Stimulated activated CD4-positive, alpha-beta T cell treated with anti-CD3 and anti-CD28 coated beads, Interleukin-1b, Interleukin-23, amount 100 ng/mL, for 1 hour (primary cell): ENCODE results near the gene POLR1D.
"Not testable (repeated sequence)": the region's sequence is repeated elsewhere in the genome, so short reads cannot be mapped to it uniquely, and the experiment has no call there.

Experiments used
- DNase-seq, 2 donors: peaks; one replicate each; pipeline ENCODE4 v3.0.0-alpha.2; 2020; ENCODE audit warnings: low read depth in 2 of 2

POLR1D gene

DNA sequence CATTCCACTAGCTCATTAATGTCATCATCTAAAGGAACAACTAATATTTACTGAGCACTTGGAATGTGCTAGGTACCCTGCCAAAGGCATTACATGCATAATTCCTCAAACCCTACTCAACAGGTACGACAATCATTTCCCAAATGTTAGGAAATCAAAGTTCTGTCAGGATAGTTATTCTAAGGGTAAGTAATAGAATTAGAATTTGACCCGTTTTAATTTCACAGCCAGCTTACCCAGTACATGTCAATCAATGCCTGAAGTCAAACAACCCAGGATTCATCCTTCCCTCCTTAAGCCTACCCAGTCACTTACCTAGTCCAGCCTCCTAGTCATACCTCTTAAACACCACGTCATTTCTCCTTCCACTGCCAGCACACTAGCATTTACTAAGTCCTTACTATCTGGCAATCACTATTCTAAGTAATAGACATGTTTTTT is 3.8 kb upstream of the POLR1D start:
- no peak for DNase-seq

DNA sequence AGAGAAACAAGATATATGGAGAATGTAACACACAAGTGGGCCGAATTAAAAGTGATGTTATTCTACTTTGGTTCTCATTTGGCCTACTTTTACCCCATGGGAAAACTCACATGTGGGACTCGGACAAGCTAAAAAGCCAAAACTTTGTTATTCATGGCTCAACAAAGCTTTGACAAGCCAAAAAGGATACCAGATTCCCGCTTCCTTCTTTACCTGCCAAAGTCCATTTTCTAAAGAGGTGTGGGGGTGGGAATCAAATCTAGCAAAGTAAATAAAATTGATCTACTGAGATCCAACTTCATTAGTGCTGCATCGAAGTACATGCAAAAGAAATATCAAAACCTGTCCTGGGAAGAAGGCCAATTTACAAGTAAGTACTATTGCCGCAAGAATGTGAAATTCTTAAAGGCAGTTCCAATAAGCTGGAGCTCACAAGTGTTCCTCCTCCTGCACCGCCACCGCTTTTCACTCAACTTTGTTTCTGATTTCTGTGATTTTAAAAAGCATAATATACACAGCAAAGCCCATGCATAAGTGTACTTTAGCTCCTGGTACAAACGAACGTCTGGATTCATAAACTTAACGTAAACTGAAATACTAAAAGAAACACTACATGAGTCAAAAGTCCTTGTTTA is 2.5 kb upstream of the POLR1D start:
- DNase-seq: no peak

- DNase-seq: peak in 1 of 2 donors; percentile 3
These were observed 1.8 kb upstream of the POLR1D start for GRCh38 chr13:27619728-27620376.

DNA sequence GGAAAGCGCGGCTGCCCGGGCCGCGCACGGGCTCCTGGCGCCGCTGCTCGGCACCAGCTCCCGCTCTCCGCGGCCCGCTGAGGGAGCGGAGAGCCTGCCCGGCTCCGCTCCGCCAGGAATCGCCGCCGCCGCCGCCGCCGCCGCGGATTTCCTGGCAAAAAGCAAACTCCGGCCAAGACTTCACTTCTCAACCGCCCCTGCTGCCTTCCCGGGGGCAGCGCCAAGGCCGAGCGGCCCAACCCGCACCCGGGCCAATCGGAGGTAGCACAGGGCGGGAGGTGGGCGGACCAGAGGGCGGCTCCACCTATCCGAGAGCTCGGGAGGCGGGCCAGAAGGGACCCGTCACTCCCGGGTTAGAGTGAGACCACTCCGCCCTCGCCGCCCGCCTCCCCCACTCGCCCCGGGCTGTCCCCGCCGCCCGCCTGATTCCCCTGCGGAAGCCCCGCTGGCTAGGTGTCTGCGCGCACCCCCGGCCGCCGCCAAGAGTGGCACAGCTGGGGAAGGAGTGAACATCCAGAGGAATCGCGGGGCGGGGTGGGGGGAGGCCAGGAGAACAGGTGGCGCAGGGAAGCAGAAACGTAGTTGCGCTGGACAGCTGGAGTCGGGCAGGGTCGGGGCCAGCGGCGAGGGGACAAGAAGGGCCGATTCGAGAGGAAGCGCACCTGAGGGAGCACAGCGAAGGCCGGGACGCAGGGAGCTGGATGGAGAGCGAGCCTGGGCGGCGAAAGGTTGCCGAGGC is 1.1 kb upstream of the POLR1D start, which contains the start of gene LNX2:
Gene LNX2 (minus strand): TSS at position 153 of the 739 bp plus-strand sequence. CDS start 38,826 bp downstream, outside the sequence.
- peak; percentile 84 to 94 for DNase-seq

GRCh38 chr13:27621116-27621365 is 651 bp upstream of the POLR1D start:
- DNase-seq: no peak

- DNase-seq: no peak
These were observed 569 bp downstream of the POLR1D start for GRCh38 chr13:27622102-27622820.

- DNase-seq: no peak
These were observed 1.2 kb downstream of the POLR1D start for GRCh38 chr13:27622881-27623280.

DNA sequence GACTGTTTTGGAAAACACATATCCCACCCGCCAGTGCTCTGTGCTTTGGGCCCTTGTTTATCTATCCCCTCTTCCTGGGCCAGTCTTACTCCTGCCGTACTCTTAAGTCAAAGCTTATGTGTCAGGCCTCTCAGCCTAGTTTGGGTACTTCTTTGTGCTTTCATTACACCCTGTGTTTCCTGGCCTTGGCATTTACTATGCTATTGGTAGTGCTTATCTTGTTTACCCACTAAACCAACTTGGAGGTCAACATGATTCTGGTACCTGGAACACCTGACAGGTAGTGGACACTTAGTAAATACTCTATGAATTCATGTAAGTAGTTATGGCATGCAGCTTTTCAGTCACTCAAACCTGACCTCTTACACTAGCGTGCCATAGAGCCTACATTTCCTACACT is 2.4 kb downstream of the POLR1D start:
- no peak for DNase-seq

DNA sequence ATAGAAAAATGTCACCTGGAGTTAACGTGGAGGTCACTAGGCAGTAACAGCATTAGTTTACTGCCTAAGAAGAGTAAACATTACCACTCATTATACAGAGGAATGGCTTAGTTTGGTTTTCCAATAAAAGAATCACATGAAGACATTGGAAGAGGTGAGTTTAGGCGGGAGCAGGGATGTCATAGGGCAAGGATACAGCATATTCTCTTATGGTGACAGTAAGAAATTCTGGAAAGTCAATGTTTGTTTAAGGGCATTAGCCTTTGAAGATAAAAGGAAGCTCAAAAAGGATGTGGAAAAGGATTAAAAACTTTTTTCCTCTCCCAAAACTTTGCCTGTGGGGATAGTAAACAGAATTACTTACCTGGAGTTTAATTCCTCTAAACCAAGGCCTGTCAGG is 4.1 kb downstream of the POLR1D start:
- no peak for DNase-seq

DNA sequence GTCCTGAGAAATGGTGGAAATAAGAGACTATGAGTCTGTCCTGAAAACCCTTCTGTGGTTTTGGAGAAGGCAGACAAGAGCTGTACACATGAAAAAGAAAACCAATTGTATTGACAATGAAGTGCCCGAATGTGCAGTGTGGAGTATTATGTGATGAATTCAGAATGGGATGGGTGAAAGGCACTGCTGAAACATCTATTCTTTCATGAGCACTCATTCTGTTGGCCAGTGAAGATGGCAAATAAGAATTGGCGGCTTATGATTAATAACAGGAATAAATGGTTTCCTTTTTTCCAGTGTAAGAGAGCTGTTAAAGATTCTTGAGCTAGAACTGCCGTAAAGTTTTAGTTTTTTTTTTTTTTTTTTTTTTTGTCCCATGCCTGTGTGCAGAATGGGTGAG is 5.7 kb downstream of the POLR1D start:
- DNase-seq: no peak

- DNase-seq: no peak
These were observed 6.4 kb downstream of the POLR1D start for GRCh38 chr13:27628081-27628480.

DNA sequence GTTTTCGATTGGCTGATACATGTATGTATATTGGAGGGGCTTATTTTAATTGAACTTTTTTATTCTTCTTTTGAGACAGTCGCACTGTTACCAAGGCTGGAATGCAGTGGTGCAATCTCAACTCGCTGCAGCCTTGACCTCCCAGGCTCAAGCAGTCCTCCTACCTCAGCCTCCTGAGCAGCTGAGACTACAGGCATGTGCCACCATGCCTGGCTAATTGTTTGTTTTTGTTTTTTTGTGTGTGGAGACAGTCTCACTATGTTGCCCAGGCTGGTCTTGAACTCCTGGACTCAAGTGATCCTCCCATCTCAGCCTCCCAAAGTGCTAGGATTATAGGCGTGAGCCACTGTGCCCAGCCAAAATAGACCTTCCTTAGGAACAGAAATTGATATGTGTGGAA is 7.1 kb downstream of the POLR1D start:
- DNase-seq: not testable (repeated sequence)

DNA sequence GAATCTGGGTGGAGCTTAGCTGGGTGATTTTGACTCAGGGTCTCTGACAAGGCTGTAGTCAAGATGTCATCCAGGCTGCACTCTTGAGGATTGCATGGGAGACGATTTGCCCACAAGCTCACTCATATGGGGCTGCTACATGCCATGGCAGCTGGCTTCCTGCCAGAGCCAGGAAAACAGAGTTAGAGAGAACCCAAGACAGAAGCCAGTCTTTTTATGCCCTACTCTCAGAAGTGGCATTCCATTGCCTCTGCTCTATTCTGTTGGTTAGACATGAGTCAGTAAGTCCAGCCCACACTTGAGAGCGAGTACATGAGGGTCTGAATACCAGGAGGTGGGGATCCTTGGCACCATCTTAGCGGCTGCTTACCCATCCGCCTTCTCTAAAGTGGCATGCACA is 9.5 kb downstream of the POLR1D start:
- DNase-seq: no peak

DNA sequence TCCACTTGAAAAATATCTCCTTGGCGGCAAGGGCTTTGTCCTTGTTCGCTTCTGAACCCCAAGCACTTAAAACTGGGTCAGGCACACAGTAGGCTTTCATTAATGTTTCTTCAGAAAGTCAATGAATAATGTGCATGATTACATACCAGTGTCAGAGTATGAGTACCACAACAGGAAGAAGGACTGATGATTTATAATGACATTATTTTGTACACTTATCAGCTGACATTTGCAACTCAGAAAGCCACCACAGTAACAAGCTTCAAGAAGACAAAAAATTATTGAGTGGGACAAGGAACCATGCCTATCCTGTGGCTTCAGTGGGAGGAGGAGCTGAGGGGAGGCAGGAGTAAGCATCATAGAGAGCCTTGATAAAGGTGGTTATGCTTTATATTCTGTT is 10.0 kb downstream of the POLR1D start:
- no peak for DNase-seq

DNA sequence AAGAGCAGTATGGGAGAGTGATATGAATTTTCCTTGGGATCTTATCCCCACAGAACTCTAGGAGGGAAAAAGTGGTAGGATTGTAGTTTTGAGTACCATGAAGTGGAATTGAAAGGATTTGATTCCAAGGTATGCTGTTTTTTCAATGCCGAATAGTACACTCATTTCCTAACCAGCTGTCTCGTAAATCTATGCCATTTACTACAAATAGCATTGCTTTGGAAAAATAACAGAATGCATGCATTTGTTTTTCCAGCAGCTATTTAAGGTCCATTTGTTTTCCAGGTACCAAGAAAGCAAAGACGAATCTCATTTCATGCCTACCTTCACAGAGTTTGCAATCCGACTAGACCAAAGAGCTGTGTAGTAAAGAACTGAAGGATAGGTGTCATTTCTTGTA is 10.5 kb downstream of the POLR1D start:
- no peak for DNase-seq

DNA sequence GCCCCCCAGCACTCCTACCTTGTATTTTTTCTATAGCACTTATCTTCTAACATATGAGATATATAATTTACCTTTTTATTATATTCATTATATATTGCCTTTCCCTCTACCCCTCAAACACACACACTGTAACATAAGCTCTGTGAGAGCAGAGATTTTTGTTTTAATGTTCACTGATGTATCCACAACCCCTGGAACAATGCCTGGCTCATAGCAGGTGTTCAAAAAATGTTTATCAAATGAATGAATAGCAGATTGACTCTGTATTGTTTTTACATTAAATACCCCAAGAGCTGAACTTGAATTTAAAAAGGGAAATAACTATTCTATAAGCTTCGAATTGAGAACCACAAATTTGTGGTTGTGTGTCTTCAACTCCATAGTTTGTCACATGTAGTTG is 11.0 kb downstream of the POLR1D start:
- DNase-seq: no peak

GRCh38 chr13:27634231-27634630 is 12.5 kb downstream of the POLR1D start:
- DNase-seq: no peak

DNA sequence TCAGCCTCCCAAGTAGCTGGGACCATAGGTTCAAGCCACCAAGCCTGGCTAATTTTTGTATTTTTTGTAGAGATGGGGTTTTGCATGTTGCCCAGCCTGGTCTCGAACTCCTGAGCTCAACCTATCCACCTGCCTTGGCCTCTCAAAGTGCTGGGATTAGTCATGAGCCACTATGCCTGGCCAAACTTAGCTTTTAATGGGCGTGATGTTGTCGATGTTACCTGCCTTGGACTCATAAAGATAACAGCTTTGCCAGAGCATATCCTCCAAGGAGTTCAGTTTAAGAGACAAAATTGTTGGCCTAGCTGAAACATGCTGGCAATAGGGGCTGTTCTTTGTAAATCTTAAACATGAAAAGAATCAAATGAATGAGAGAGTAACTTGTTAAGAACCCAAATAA is 13.1 kb downstream of the POLR1D start:
- no peak for DNase-seq

- no peak for DNase-seq
These were observed 13.6 kb downstream of the POLR1D start for GRCh38 chr13:27635266-27635665.

GRCh38 chr13:27636589-27637288 is 15.0 kb downstream of the POLR1D start:
- DNase-seq: no peak

DNA sequence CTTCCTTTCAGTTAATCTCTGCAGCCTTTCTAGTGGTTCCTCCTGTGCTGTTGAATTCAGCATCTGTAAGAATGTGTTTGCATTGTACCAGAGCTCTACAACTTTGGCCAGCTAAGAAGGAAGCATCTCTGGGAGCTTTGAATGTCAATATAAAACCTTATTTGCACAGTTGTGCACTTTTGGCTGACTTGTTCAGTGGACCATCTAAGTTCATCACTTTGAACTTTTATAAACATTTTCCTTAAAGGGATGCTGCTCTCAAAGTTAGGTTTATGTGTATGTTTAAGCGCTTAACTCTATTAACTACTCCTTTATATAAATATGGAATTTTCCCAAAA is 15.6 kb downstream of the POLR1D start:
- DNase-seq: no peak

GRCh38 chr13:27638001-27638400 is 16.3 kb downstream of the POLR1D start:
- no peak for DNase-seq
